SJSA1 (cell line): ENCODE data around the gene SGMS1. TPM values are rescaled to one million over a fixed set of nuclear protein-coding genes. Genes with fewer than 3 reads are reported as not detected.

Experiments
- DNase-seq, 2 experiments: peaks; one replicate each; pipeline ENCODE4 v3.0.0-alpha.2; 2015 to 2020; ENCODE audit warnings: low spot score in 2 of 2, low read depth in 1 of 2
- H3K27ac ChIP-seq: fragments of 250-450 bp; sonication (Bioruptor Pico); 2 replicates; pipeline ENCODE4 v1.5.1; 2020; ENCODE audit warnings: mild to moderate bottlenecking, moderate library complexity
- H3K27me3 ChIP-seq: fragments of 250-450 bp; sonication (Bioruptor Pico); replicated peaks from 2 replicates; pipeline ENCODE4 v1.5.1; 2020; ENCODE audit warnings: mild to moderate bottlenecking, moderate library complexity
- H3K36me3 ChIP-seq: fragments of 250-450 bp; sonication (Bioruptor Pico); 2 replicates; pipeline ENCODE4 v1.5.1; 2020; ENCODE audit warnings: mild to moderate bottlenecking
- H3K4me1 ChIP-seq: fragments of 250-450 bp; sonication (Bioruptor Pico); replicated peaks from 2 replicates; pipeline ENCODE4 v1.6.1; 2021; ENCODE audit warnings: mild to moderate bottlenecking
- H3K4me3 ChIP-seq: fragments of 250-450 bp; sonication (Bioruptor Pico); 2 replicates; pipeline ENCODE4 v1.5.1; 2020; ENCODE audit warnings: mild to moderate bottlenecking
- H3K9me3 ChIP-seq: fragments of 250-450 bp; sonication (Bioruptor Pico); replicated peaks from 2 replicates; pipeline ENCODE4 v1.5.1; 2020; ENCODE audit warnings: mild to moderate bottlenecking
- total RNA-seq: library from RNA; depleted of rRNA; stranded (reverse); fragments of >200 nt; shearing (Covaris generic); gene quantifications from 2 replicates; pipeline ENCODE4 v1.2.3, GENCODE V29; 2014

Gene SGMS1
- total RNA-seq, 1 experiment from 2014 or later: 109 TPM

- Histone ChIP-seq H3K27ac (no peak overlapping the region), H3K27me3 (no peaks in the 10 kb centered on the region), H3K36me3 (no peaks in the 10 kb centered on the region), H3K4me3 (no peak overlapping the region), H3K4me1 (no peaks in the 10 kb centered on the region), H3K9me3 (no peaks in the 10 kb centered on the region)
- no peak for DNase-seq
Observed at GRCh38 chr10:50613150-50613549, 10.6 kb downstream of the SGMS1 start.

DNA sequence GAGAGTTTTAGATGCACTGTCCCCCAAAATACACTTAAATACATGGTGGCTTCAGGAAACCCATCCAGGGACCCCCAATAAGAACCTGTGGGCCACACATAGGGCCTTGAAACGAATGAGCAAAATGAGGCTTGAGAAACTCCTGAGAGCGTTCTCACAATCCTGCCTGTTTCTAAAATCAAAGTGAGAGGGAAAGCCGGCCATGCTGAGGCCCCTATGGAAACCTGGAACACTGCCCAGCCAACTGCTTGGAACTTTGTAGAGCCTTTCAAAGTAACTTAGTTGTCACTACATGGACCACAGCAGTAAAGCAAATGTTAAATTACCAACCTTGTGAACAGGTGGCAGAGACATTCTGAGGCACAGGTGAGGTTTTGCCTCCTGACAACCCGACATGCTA lies 13.4 kb downstream of the SGMS1 start:
- DNase-seq: no peak
- Histone ChIP-seq H3K4me3 (no peak overlapping the region), H3K36me3 (no peaks in the 10 kb centered on the region), H3K4me1 (peaks cover 9% of the 10 kb centered on the region), H3K9me3 (no peaks in the 10 kb centered on the region), H3K27me3 (no peaks in the 10 kb centered on the region), H3K27ac (no peak overlapping the region)

- Histone ChIP-seq H3K27ac (no peak overlapping the region), H3K36me3 (no peaks in the 10 kb centered on the region), H3K9me3 (no peaks in the 10 kb centered on the region), H3K4me3 (no peak overlapping the region), H3K27me3 (no peaks in the 10 kb centered on the region), H3K4me1 (peaks cover 35% of the 10 kb centered on the region)
- DNase-seq: no peak
Observed at GRCh38 chr10:50607356-50607925, 16.3 kb downstream of the SGMS1 start.

GRCh38 chr10:50605951-50606270 lies 17.8 kb downstream of the SGMS1 start:
- Histone ChIP-seq H3K9me3 (no peaks in the 10 kb centered on the region), H3K4me3 (no peak overlapping the region), H3K36me3 (no peaks in the 10 kb centered on the region), H3K4me1 (peaks cover 35% of the 10 kb centered on the region), H3K27ac (no peak overlapping the region), H3K27me3 (no peaks in the 10 kb centered on the region)
- no peak for DNase-seq

DNA sequence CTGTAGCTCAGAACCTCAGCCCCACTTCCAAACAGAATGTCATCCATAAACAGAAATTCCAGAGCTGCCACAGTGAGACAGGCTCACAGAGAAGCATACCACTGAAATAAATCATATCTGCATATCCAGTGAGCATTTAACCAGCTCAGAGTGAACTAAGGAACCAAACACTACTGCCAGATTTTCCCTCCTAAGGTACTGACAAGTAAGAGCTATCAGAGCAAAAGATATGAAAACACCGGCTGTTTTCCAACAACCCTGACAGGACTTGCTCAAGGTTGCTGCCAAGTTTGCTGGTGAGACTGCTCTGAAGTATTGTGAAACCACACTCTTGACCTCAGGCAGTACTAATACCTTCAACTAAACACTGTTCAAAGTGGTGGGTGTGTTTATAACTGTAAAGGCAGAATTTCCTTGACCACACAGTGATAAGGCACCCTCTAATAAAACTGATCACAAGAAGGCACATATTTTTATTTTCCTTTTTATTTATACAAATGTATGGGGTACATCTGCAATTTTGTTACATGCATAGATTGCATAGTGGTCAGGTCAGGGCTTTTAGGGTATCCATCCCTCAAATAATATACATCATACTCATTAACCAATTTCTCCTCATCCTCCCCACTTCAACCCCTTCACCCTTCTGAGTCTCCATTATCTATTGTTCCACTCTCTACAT lies 18.3 kb downstream of the SGMS1 start:
- Histone ChIP-seq H3K4me1 (peaks cover 36% of the 10 kb centered on the region), H3K36me3 (no peaks in the 10 kb centered on the region), H3K27me3 (no peaks in the 10 kb centered on the region), H3K9me3 (no peaks in the 10 kb centered on the region), H3K27ac (peak overlapping the region; percentile 42), H3K4me3 (no peak overlapping the region)
- DNase-seq: peak in 1 of 2 experiments; percentile 67

- H3K36me3 ChIP-seq: no peaks in the 10 kb centered on the region
- no peak overlapping the region for H3K4me3 ChIP-seq
- no peaks in the 10 kb centered on the region for H3K9me3 ChIP-seq
- DNase-seq: peak in 1 of 2 experiments; percentile 47
- peak overlapping the region; percentile 42 for H3K27ac ChIP-seq
- H3K4me1 ChIP-seq: peaks cover 41% of the 10 kb centered on the region
- H3K27me3 ChIP-seq: no peaks in the 10 kb centered on the region
Observed at GRCh38 chr10:50604809-50605208, 18.9 kb downstream of the SGMS1 start.

DNA sequence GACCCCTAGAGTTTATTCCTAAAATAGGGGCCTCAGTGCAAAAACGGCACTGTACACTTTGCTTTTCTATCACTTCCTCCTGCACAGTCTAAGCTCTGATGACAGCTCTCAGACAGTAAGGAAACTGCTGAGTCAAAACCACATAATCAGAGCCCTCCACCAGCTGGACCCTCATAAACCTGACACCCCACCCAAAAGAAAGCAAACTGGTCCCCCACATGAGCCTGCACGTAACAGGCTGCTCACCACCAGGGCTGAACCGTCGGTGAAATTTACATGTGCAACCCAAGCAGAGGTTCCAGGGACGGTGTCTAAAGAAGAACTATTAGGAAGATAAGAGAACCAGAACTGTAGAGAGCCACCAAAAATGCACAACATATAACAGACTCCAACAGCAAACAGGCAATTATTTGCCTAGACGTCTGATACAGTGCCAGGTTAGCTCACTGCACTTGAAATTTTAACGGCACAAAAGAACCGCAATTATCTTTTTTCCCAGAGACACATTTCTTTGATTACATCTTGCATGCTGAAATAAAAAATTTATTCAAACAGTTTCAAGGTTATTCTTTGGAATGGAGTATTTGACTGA lies 19.6 kb downstream of the SGMS1 start:
- Histone ChIP-seq H3K4me3 (no peak overlapping the region), H3K36me3 (no peaks in the 10 kb centered on the region), H3K4me1 (peaks cover 41% of the 10 kb centered on the region), H3K9me3 (no peaks in the 10 kb centered on the region), H3K27me3 (no peaks in the 10 kb centered on the region), H3K27ac (peak overlapping the region; percentile 42)
- peak in 1 of 2 experiments; percentile 21 for DNase-seq

- H3K27me3 ChIP-seq: no peaks in the 10 kb centered on the region
- H3K4me1 ChIP-seq: peaks cover 41% of the 10 kb centered on the region
- no peak overlapping the region for H3K4me3 ChIP-seq
- DNase-seq: no peak
- no peaks in the 10 kb centered on the region for H3K36me3 ChIP-seq
- H3K9me3 ChIP-seq: no peaks in the 10 kb centered on the region
- peak overlapping the region; percentile 42; the same call in 1 of the 2 replicates for H3K27ac ChIP-seq
Observed at GRCh38 chr10:50603151-50603850, 20.5 kb downstream of the SGMS1 start.

GRCh38 chr10:50601974-50602373 lies 21.8 kb downstream of the SGMS1 start:
- no peaks in the 10 kb centered on the region for H3K27me3 ChIP-seq
- H3K4me1 ChIP-seq: peaks cover 41% of the 10 kb centered on the region
- no peak overlapping the region for H3K27ac ChIP-seq
- no peaks in the 10 kb centered on the region for H3K36me3 ChIP-seq
- no peak overlapping the region for H3K4me3 ChIP-seq
- H3K9me3 ChIP-seq: no peaks in the 10 kb centered on the region
- DNase-seq: no peak

DNA sequence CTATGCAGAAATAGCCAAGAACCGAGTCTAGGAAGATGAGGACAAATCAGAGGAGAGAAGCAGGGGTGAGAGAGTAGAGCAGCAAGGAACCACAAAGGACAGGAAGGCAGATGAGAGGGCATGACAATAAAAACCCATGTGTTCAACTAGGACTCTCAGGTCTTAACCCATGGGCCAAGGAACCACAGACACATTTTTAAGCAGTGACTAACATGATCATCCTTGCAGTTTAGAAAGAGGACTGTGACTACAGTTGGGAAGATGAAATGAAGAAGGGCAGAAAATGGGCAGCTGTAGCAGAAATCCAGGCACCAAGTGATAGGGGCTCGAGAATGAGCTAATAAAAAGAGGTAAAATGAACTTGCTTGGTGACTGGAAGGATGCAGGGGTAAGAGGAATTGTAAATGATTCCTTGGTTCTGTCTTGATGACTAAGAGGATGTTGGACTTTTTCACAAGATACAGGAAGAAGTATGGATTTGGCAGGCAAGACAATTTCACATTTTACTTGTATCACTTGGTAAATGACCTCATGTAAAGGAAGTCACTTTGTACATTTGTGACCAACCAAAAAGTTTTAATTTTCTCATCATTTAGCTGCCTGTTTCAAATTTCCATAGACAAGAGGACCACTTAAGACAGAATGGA lies 22.8 kb downstream of the SGMS1 start:
- no peak overlapping the region for H3K4me3 ChIP-seq
- H3K27me3 ChIP-seq: no peaks in the 10 kb centered on the region
- no peaks in the 10 kb centered on the region for H3K36me3 ChIP-seq
- peaks cover 38% of the 10 kb centered on the region for H3K4me1 ChIP-seq
- DNase-seq: no peak
- H3K9me3 ChIP-seq: no peaks in the 10 kb centered on the region
- H3K27ac ChIP-seq: no peak overlapping the region

GRCh38 chr10:50600286-50600685 lies 23.5 kb downstream of the SGMS1 start:
- Histone ChIP-seq H3K4me3 (no peak overlapping the region), H3K4me1 (peaks cover 31% of the 10 kb centered on the region), H3K9me3 (no peaks in the 10 kb centered on the region), H3K27ac (no peak overlapping the region), H3K27me3 (no peaks in the 10 kb centered on the region), H3K36me3 (no peaks in the 10 kb centered on the region)
- DNase-seq: no peak

GRCh38 chr10:50596897-50597296 lies 26.9 kb downstream of the SGMS1 start:
- Histone ChIP-seq H3K4me1 (peaks cover 30% of the 10 kb centered on the region), H3K27me3 (no peaks in the 10 kb centered on the region), H3K9me3 (no peaks in the 10 kb centered on the region), H3K27ac (no peak overlapping the region), H3K36me3 (no peaks in the 10 kb centered on the region), H3K4me3 (no peak overlapping the region)
- no peak for DNase-seq

GRCh38 chr10:50596456-50596855 lies 27.3 kb downstream of the SGMS1 start:
- Histone ChIP-seq H3K4me3 (no peak overlapping the region), H3K27me3 (no peaks in the 10 kb centered on the region), H3K9me3 (no peaks in the 10 kb centered on the region), H3K36me3 (no peaks in the 10 kb centered on the region), H3K4me1 (peaks cover 33% of the 10 kb centered on the region), H3K27ac (no peak overlapping the region)
- DNase-seq: no peak

DNA sequence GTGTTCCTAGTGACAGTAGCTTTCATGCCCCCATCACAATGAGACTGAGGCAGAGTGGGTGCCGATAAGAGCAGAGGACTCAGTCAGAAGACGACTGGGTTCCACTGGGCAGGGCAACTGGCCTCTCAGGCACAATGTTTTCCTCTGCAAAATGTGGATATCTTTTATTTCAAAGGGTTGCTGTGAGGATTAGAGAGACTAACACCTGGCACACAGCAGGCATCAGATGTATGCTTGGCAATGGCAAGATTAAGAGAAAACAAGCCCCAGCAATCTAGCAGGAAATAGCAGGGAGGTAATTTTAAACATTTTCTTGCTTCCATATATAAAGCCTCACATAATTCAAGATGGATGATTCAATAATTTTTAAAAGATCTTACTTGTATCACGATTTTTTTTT lies 28.0 kb downstream of the SGMS1 start:
- Histone ChIP-seq H3K27me3 (no peaks in the 10 kb centered on the region), H3K4me3 (no peak overlapping the region), H3K36me3 (no peaks in the 10 kb centered on the region), H3K27ac (no peak overlapping the region), H3K9me3 (no peaks in the 10 kb centered on the region), H3K4me1 (peaks cover 33% of the 10 kb centered on the region)
- DNase-seq: no peak
